SU-DHL-6 (cell line): ENCODE measurements around the gene RHOBTB3.

ENCODE experiments used
- H2AFZ ChIP-seq: fragments of 200-600 bp; sonication (generic); 2 replicates; pipeline ENCODE4 v1.6.1; 2014; ENCODE audit warnings: low read depth, mild to moderate bottlenecking, moderate library complexity, mixed read lengths, antibody characterized with exemption, low read length; ENCODE audit not compliant: severe bottlenecking
- H3F3A ChIP-seq: fragments of 200-600 bp; shearing (Covaris generic); 2 replicates; pipeline ENCODE4 v1.6.0; 2016; ENCODE audit warnings: antibody characterized with exemption, mild to moderate bottlenecking; ENCODE audit not compliant: insufficient read depth
- H3K27ac ChIP-seq: fragments of 200-600 bp; sonication (generic); 2 replicates; pipeline ENCODE4 v1.5.1; 2016; ENCODE audit warnings: low read depth, mild to moderate bottlenecking, low read length, moderate library complexity, mixed read lengths
- H3K27me3 ChIP-seq: fragments of 200-600 bp; sonication (generic), shearing (Covaris generic); 2 replicates; pipeline ENCODE4 v1.6.0; 2014; ENCODE audit warnings: mild to moderate bottlenecking, low read length
- H3K36me3 ChIP-seq: fragments of 200-600 bp; sonication (generic); 2 replicates; pipeline ENCODE4 v1.6.1; 2014; ENCODE audit warnings: mild to moderate bottlenecking, low read length, mixed read lengths
- H3K4me2 ChIP-seq: fragments of 300-600, 200-600 bp; shearing (Covaris generic), sonication (generic); 2 replicates; pipeline ENCODE4 v1.6.0; 2014; ENCODE audit warnings: low read length, low read depth, mild to moderate bottlenecking; ENCODE audit not compliant: poor library complexity, severe bottlenecking
- H3K4me3 ChIP-seq: fragments of 200-600 bp; sonication (generic); 2 replicates; pipeline ENCODE4 v1.5.1; 2014; ENCODE audit warnings: antibody characterized with exemption, low read length, mild to moderate bottlenecking, mixed read lengths; ENCODE audit not compliant: insufficient read depth, poor library complexity, severe bottlenecking
- H3K79me2 ChIP-seq: fragments of 200-600 bp; sonication (generic); 2 replicates; pipeline ENCODE4 v1.6.1; 2014; ENCODE audit warnings: mild to moderate bottlenecking, low read length, moderate library complexity; ENCODE audit not compliant: insufficient read depth
- H3K9ac ChIP-seq: fragments of 200-600 bp; sonication (generic); 2 replicates; pipeline ENCODE4 v1.7.0; 2014; ENCODE audit warnings: mild to moderate bottlenecking, low read length
- H3K9me2 ChIP-seq: fragments of 200-600 bp; sonication (generic); replicated peaks from 2 replicates; pipeline ENCODE4 v1.6.1; 2014; ENCODE audit warnings: low read length; ENCODE audit not compliant: insufficient read depth
- H3K9me3 ChIP-seq: fragments of 200-600 bp; sonication (generic); 2 replicates; pipeline ENCODE4 v1.6.1; 2014; ENCODE audit warnings: low read length, mixed read lengths; ENCODE audit not compliant: insufficient read depth
- H4K20me1 ChIP-seq: fragments of 200-600 bp; sonication (generic); 2 replicates; pipeline ENCODE4 v1.6.1; 2014; ENCODE audit warnings: low read depth, mild to moderate bottlenecking, antibody characterized with exemption, low read length, moderate library complexity, mixed read lengths
- CTCF ChIP-seq: fragments of 200-600 bp; sonication (generic); IDR thresholded peaks from one replicate; pipeline ENCODE4 v1.5.1; 2017; ENCODE audit warnings: antibody characterized with exemption, mild to moderate bottlenecking, low read length, moderate library complexity; ENCODE audit not compliant: insufficient read depth, poor library complexity, severe bottlenecking
- EZH2phosphoT487 ChIP-seq: fragments of 200-600 bp; sonication (generic), shearing (Covaris generic); conservative IDR thresholded peaks from 2 replicates; pipeline ENCODE4 v1.6.1; 2018; ENCODE audit warnings: mild to moderate bottlenecking, antibody characterized with exemption, low read length, moderate library complexity, mixed read lengths

Gene RHOBTB3

GRCh38 chr5:95830226-95830625 lies 99.1 kb downstream of the RHOBTB3 start:
- H3K9ac ChIP-seq, result no peak overlapping the region
- TF ChIP-seq CTCF (no peak), EZH2phosphoT487 (no peak)
- H4K20me1 ChIP-seq, result no peaks in the 10 kb centered on the region
- H3K27ac ChIP-seq, result no peak overlapping the region
- H3F3A ChIP-seq, result no peaks in the 10 kb centered on the region; the same call in 1 of the 2 replicates
- no peaks in the 10 kb centered on the region for H3K79me2 ChIP-seq
- no peaks in the 10 kb centered on the region; the same call in 1 of the 2 replicates for H3K27me3 ChIP-seq
- no peaks in the 10 kb centered on the region for H3K36me3 ChIP-seq
- no peak overlapping the region for H3K4me2 ChIP-seq
- no peak overlapping the region for H3K4me3 ChIP-seq
- H2AFZ ChIP-seq, result no peak overlapping the region
- no peaks in the 10 kb centered on the region for H3K9me3 ChIP-seq
- no peaks in the 10 kb centered on the region for H3K9me2 ChIP-seq

DNA sequence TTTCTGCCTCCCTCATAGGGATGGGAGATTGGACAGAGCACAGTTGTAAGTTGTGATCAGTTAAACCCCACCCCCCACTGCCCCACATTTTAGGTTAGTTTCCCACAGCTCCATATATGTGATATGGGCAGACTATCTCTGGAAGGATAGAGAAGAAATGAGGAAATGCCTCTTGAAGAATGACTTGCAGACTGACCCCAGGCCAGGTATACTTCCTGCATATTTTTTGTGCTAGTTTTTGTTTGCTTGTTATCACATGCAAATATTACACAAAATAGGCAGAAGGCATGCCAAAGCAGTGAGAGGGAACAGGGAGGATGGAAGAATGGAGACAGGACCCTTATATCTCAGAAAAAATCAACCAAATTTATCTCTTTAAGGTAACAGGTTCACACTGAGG lies 101.5 kb downstream of the RHOBTB3 start:
- no peak overlapping the region for H3K4me2 ChIP-seq
- no peak overlapping the region for H3K9ac ChIP-seq
- TF ChIP-seq CTCF (no peak), EZH2phosphoT487 (no peak)
- H3K4me3 ChIP-seq, result no peak overlapping the region
- H3K9me3 ChIP-seq, result no peaks in the 10 kb centered on the region
- H2AFZ ChIP-seq, result no peak overlapping the region
- H3K9me2 ChIP-seq, result no peaks in the 10 kb centered on the region
- H3K27me3 ChIP-seq, result no peaks in the 10 kb centered on the region; the same call in 1 of the 2 replicates
- no peaks in the 10 kb centered on the region for H3K36me3 ChIP-seq
- H4K20me1 ChIP-seq, result no peaks in the 10 kb centered on the region
- no peaks in the 10 kb centered on the region for H3K79me2 ChIP-seq
- H3F3A ChIP-seq, result peaks cover 7% of the 10 kb centered on the region
- no peak overlapping the region for H3K27ac ChIP-seq

DNA sequence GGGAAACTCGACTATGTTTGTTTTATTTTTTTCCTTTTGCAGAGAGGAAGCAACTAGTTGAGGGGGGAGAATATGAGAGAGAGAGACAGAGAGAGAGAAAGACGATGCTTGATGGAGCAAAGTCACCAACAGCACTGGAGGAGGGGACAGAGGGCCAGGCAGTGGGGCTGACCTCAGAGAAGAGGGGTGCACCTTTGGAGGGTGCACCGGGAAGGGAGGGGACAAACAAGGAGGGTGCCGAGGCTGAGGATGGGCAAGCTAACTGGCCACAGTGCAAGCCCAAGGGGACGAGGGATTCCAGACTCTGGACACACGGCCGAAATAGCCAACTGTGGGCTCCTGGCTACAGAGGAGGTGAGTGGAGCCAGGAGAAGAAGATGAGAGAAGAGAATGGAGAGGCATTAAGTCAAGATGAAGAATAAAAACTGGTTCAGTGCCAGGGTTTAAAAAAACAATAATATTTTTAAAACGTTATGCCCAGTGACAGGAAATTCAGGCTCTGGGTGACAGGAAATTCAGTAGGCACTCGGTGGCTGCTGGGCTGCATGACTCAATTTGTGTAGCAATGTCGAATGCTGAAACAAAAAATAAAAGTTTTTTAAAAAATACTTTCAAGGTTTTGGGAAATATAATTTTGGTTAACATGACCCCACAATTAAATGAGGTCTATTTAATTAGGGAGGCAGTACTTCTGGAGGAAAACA lies 104.7 kb downstream of the RHOBTB3 start:
- Histone ChIP-seq H3K36me3 (no peaks in the 10 kb centered on the region), H3K4me2 (peak overlapping the region; percentile 88), H3K27me3 (no peaks in the 10 kb centered on the region; the same call in 1 of the 2 replicates), H3K9me2 (no peaks in the 10 kb centered on the region), H3K79me2 (no peaks in the 10 kb centered on the region), H2AFZ (peak overlapping the region; percentile 53), H3K9me3 (no peaks in the 10 kb centered on the region), H4K20me1 (no peaks in the 10 kb centered on the region), H3F3A (peaks cover 7% of the 10 kb centered on the region), H3K4me3 (no peak overlapping the region), H3K9ac (no peak overlapping the region), H3K27ac (no peak overlapping the region)
- no peak for TF ChIP-seq EZH2phosphoT487
- no peak for TF ChIP-seq CTCF
